OCI-LY3 (cell line): ENCODE results near the gene FBXO11.
"Not testable (repeated sequence)": the region's sequence is repeated elsewhere in the genome, so short reads cannot be mapped to it uniquely, and the experiment has no call there.

Source experiments
- EZH2phosphoT487 ChIP-seq: fragments of 200-600 bp; shearing (Covaris generic); IDR thresholded peaks from 2 replicates; pipeline ENCODE4 v1.6.1; 2018; ENCODE audit warnings: antibody characterized with exemption, mixed run types, low read depth
- TF ChIP-seq, protein P1 (sequence below): fragments of 200-600, 300-600 bp; sonication (generic); IDR thresholded peaks from 2 replicates; pipeline ENCODE4 v1.5.1; 2014; ENCODE audit warnings: antibody characterized with exemption, low read length, low read depth

DNA sequence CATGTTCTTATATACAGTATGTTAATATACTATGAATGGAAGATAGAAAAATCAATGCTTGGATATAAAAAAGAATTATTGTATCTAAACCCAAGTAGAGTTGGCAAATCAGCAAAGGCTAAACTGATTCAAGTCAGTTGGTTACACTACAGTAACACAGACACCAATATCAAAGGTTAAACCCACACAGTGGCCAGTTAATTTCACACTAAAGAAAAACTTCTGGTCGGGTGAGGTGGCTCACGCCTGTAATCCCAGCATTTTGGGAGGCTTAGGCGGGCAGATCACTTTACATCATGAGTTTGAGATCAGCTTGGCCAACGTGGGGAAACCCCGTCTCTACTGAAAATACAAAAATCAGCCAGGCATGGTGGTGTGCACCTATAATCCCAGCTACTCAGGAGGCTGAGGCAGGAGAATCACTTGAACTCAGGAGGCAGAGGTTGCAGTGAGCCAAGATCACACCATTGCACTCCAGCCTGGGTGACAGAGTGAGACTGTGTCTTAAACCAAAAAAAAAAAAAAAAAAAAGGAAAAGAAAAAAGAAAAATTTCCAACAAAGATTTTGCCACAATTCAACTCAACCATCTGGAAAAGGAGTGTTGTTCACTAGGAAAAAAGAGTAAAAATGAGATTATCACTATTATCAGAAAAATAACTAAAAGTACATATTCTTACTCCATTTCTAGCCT is 9.0 kb downstream of the FBXO11 start:
- TF ChIP-seq, protein P1, sequence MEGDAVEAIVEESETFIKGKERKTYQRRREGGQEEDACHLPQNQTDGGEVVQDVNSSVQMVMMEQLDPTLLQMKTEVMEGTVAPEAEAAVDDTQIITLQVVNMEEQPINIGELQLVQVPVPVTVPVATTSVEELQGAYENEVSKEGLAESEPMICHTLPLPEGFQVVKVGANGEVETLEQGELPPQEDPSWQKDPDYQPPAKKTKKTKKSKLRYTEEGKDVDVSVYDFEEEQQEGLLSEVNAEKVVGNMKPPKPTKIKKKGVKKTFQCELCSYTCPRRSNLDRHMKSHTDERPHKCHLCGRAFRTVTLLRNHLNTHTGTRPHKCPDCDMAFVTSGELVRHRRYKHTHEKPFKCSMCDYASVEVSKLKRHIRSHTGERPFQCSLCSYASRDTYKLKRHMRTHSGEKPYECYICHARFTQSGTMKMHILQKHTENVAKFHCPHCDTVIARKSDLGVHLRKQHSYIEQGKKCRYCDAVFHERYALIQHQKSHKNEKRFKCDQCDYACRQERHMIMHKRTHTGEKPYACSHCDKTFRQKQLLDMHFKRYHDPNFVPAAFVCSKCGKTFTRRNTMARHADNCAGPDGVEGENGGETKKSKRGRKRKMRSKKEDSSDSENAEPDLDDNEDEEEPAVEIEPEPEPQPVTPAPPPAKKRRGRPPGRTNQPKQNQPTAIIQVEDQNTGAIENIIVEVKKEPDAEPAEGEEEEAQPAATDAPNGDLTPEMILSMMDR = not testable (repeated sequence)
- TF ChIP-seq EZH2phosphoT487 = not testable (repeated sequence)
